Colonic mucosa (tissue), 4 donors: Measurements from ENCODE around the gene UBR2. TPM values are rescaled to one million over a fixed set of nuclear protein-coding genes. Genes with fewer than 3 reads are reported as not detected.
"Not testable (repeated sequence)": the region's sequence is repeated elsewhere in the genome, so short reads cannot be mapped to it uniquely, and the experiment has no call there.

Source experiments
- DNase-seq: peaks from one replicate; pipeline ENCODE4 v3.0.0-alpha.2; 2020
- H3K27ac ChIP-seq: fragments of 200-600 bp; one replicate; pipeline ENCODE4 v1.8.0; 2021
- H3K27me3 ChIP-seq: fragments of 200-600 bp; one replicate; pipeline ENCODE4 v1.8.0; 2021
- H3K36me3 ChIP-seq: fragments of 200-600 bp; one replicate; pipeline ENCODE4 v1.8.0; 2021
- H3K4me1 ChIP-seq: fragments of 200-600 bp; one replicate; pipeline ENCODE4 v1.8.0; 2021; ENCODE audit warnings: mild to moderate bottlenecking
- H3K4me3 ChIP-seq: fragments of 200-600 bp; one replicate; pipeline ENCODE4 v1.8.0; 2021
- H3K9ac ChIP-seq, 2 donors: one replicate each; pipeline ENCODE4 v1.7.0; 2013; ENCODE audit warnings: control low read depth in 2 of 2, low read depth in 2 of 2, low read length in 2 of 2
- H3K9me3 ChIP-seq: fragments of 200-600 bp; one replicate; pipeline ENCODE4 v1.8.0; 2021
- CTCF ChIP-seq: fragments of 200-600 bp; IDR thresholded peaks from one replicate; pipeline ENCODE4 v1.8.0; 2022; ENCODE audit warnings: antibody characterized with exemption, mild to moderate bottlenecking
- intact Hi-C: fragments of 100-400 bp; cut with DNase I; formaldehyde crosslinking; loops from one replicate; pipeline ENCODE4 v1.14.1; 2022
- total RNA-seq, 2 donors: library from RNA; stranded (reverse); fragmentation: NEBNext Ultra II Directional in 1 of 2; extraction: Animal tissue kit (Norgen Biotek cat#: 25700) in 1 of 2; gene quantifications; one replicate each; pipeline ENCODE4 v1.2.1, GENCODE V29; 2021
- donor health status: healthy.
- donor health status: DM: no; HTN: no; CAD: no.
- donor health status: DM: no; HTN: no; CAD: no.

UBR2 gene
- total RNA-seq, 2 donors from 2014 or later, result 33.0 to 42.3 TPM

GRCh38 chr6:42565823-42566613 lies 2.2 kb downstream of the UBR2 start:
- intact Hi-C loops, result no loop called here
- peaks cover 4% of the 10 kb centered on the region for H3K4me1 ChIP-seq
- DNase-seq, result no peak
- H3K27ac ChIP-seq, result peak overlapping the region; percentile 93
- H3K9ac ChIP-seq, result peak overlapping the region; percentile 13 to 90
- H3K27me3 ChIP-seq, result no peaks in the 10 kb centered on the region
- H3K36me3 ChIP-seq, result no peaks in the 10 kb centered on the region
- no peak for TF ChIP-seq CTCF
- no peaks in the 10 kb centered on the region for H3K9me3 ChIP-seq
- H3K4me3 ChIP-seq, result peak overlapping the region; percentile 60

- no peak overlapping the region for H3K9ac ChIP-seq
- intact Hi-C loops, result no loop called here
- DNase-seq, result no peak
- no peaks in the 10 kb centered on the region for H3K36me3 ChIP-seq
- no peaks in the 10 kb centered on the region for H3K27me3 ChIP-seq
- H3K27ac ChIP-seq, result peak overlapping the region; percentile 93
- H3K4me3 ChIP-seq, result no peak overlapping the region
- no peaks in the 10 kb centered on the region for H3K9me3 ChIP-seq
- TF ChIP-seq CTCF, result no peak
- peaks cover 4% of the 10 kb centered on the region for H3K4me1 ChIP-seq
Observed at GRCh38 chr6:42566614-42567208, 2.9 kb downstream of the UBR2 start.

- H3K27ac ChIP-seq, result peak overlapping the region; percentile 93
- H3K36me3 ChIP-seq, H3K9ac ChIP-seq, H3K27me3 ChIP-seq, H3K4me1 ChIP-seq, H3K4me3 ChIP-seq, H3K9me3 ChIP-seq, intact Hi-C loops: not testable (repeated sequence)
- DNase-seq, result peak; percentile 38
Observed at GRCh38 chr6:42567237-42567636, 3.4 kb downstream of the UBR2 start.

- Histone ChIP-seq H3K36me3 (no peaks in the 10 kb centered on the region), H3K4me1 (peaks cover 4% of the 10 kb centered on the region), H3K9me3 (no peaks in the 10 kb centered on the region), H3K4me3 (no peak overlapping the region), H3K27me3 (no peaks in the 10 kb centered on the region), H3K9ac (no peak overlapping the region), H3K27ac (peak overlapping the region; percentile 53)
- intact Hi-C loops, result no loop called here
- no peak for TF ChIP-seq CTCF
- no peak for DNase-seq
Observed at GRCh38 chr6:42569102-42570028, 5.5 kb downstream of the UBR2 start.

GRCh38 chr6:42571611-42572342 lies 7.9 kb downstream of the UBR2 start:
- TF ChIP-seq CTCF, result no peak
- no peak for DNase-seq
- Histone ChIP-seq H3K4me3 (no peak overlapping the region), H3K27me3 (no peaks in the 10 kb centered on the region), H3K9ac (no peak overlapping the region), H3K4me1 (peaks cover 4% of the 10 kb centered on the region), H3K36me3 (peaks cover 6% of the 10 kb centered on the region), H3K27ac (no peak overlapping the region), H3K9me3 (no peaks in the 10 kb centered on the region)
- intact Hi-C loops, result no loop called here
